GM12874 (cell line): ENCODE results near the gene MRPL28.

Experiments
- CTCF ChIP-seq: IDR thresholded peaks from 2 replicates; pipeline ENCODE4 v1.5.1; 2011; ENCODE audit warnings: low read depth, mild to moderate bottlenecking, control low read depth, low read length, moderate library complexity; ENCODE audit not compliant: insufficient read depth

The MRPL28 gene

GRCh38 chr16:378821-379182 lies 8.5 kb upstream of the MRPL28 start:
- no peak for TF ChIP-seq CTCF

GRCh38 chr16:377419-377951 lies 7.1 kb upstream of the MRPL28 start:
- no peak for TF ChIP-seq CTCF

GRCh38 chr16:376817-377418 lies 6.6 kb upstream of the MRPL28 start:
- TF ChIP-seq CTCF, result no peak

- no peak for TF ChIP-seq CTCF
Measured at GRCh38 chr16:375927-376816, 5.8 kb upstream of the MRPL28 start.

GRCh38 chr16:375212-375611 lies 4.9 kb upstream of the MRPL28 start:
- no peak for TF ChIP-seq CTCF

- no peak for TF ChIP-seq CTCF
Measured at GRCh38 chr16:374616-374926, 4.2 kb upstream of the MRPL28 start.

GRCh38 chr16:373848-374615 lies 3.7 kb upstream of the MRPL28 start:
- no peak for TF ChIP-seq CTCF
